Neural progenitor cell (in vitro differentiated cells): ENCODE data around the gene PLEKHG4B.

Experiments
- CTCF ChIP-seq: fragments of 200-600 bp; sonication (generic); IDR thresholded peaks from 2 replicates; pipeline ENCODE4 v1.5.1; 2017; ENCODE audit warnings: antibody characterized with exemption, mild to moderate bottlenecking
- EZH2 ChIP-seq: fragments of 200-600 bp; sonication (generic); IDR thresholded peaks from 2 replicates; pipeline ENCODE4 v1.6.1; 2017; ENCODE audit warnings: antibody characterized with exemption, mild to moderate bottlenecking, moderate library complexity
- EZH2phosphoT487 ChIP-seq: fragments of 200-600 bp; sonication (generic); IDR thresholded peaks from 2 replicates; pipeline ENCODE4 v1.6.1; 2017; ENCODE audit warnings: antibody characterized with exemption

GRCh38 chr5:140443-140829, 48.5 kb downstream of the PLEKHG4B start:
- TF ChIP-seq CTCF (no peak), EZH2 (no peak), EZH2phosphoT487 (no peak)
